Hematopoietic multipotent progenitor cell treated with erythropoietin and hydrocortisone succinate and interleukin-3 and kit ligand, for 17 days (in vitro differentiated cells): Measurements from ENCODE around the gene CD48.

Experiments used
- DNase-seq: peaks from one replicate; pipeline ENCODE4 v3.0.0-alpha.2; 2015; ENCODE audit warnings: low spot score

CD48 gene

DNA sequence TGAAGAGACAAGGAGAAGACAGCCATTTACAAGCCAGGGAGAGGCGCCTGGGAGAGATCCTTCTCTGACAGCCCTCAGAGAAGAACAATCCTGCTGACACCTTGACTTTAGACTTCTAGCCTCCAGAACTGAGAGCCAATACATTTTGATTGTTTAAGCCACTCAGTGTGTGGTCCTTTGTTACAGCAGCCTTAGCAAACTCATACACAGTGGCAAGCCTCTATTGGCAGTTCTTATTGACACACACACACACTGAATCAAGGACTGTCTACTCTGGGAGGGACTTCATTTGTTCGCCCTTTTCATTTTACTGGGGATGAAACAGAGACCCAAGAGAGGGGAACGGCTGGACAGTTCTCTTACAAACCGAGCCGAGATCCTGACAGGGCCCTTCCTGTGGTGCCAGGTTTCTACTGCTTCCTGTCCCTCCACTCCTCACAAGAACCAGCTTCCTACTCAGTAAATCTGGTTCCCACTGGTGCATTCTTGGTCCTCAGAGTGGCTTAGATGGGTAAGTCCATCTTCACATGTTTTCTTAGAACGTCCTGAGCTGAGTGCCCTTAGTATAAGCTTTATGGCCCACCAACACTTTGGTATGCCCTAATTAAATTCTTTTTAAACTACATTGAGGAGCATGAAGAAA, 79.5 kb downstream of the CD48 start:
- no peak for DNase-seq

DNA sequence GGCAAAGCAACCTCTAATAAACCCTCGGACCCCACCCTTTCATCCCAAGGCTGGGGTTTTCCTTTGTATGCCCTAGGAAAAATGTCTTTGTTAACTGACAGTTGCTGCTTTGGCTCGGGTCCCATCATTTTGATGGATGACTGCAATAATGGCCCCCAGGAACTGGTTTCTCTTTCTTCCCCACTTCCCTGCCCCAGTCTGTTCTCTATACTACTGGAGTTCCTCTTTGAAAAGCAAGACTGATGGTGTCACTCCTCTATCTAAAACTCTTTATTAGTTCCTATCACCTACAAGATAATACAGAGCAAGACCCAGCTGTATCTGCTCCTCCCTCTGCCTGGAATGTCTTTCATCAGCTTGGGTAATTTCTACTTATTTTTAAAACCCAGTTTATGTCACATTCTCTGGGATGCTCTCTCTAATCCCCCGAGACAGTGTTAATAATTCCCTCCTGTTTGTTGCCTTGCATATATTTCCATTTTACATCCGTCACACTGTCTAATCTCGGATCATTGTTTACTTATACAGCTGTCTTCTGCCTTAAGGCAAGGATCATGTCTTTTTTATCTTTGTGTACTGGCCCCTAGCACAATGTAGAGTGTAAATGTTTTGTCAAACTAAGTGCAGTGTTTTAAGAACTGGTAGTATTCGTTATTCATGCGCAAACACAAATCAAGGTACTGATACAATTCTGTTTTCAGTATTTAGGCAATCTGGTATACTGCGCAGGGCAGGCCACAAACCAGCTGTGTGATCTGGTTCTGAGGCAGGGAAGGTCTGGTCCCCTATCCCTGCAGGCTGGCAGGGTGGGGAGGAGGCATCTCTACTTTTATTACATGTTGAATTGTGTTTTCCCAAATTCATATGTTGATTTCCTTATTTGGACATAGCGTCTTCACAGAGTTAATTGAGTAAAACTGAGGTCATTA, 80.8 kb downstream of the CD48 start:
- DNase-seq, result no peak

DNA sequence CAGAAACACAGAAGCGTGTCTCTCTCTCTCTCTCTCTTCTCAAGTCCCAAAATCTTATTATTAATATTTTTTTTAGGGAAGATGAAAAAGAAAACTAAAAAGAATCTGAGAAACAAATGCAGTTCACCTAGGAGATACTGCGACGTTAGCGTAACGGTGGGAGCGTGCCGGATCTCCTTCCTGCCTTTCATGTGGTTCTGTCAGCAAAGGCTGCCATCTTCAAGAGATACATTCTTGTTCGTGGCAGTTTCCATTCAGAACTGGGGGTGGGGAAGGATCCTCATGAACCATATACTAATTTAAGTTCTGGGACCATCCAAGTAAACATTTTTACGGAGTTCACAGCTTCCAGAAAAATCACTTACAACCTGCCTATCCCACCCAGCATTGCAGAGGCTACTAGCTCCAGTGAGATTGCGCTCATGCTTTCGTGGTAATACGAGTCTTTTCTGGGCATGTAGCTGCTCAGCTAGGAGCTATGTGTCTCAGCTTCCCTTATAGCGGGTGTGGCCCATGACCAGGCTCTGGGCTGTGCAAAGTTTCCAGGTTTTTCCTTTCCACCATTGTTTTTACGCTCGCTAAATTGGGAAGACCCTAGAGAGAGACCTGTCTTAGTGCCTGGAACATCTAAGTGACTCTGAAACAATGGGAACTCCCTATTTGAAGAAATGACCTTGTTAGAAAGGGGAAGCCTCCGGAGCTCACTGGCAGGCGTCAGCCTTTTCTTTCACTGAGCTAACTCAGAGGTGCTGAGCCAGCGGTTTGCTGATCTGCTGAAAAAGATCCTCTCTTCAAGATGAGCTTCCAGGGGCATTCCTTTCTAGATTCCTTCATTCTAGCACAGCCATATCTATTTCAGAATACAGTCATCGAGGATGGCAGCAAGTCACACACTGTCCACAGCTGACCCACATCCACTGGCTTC, 82.1 kb downstream of the CD48 start:
- no peak for DNase-seq

DNA sequence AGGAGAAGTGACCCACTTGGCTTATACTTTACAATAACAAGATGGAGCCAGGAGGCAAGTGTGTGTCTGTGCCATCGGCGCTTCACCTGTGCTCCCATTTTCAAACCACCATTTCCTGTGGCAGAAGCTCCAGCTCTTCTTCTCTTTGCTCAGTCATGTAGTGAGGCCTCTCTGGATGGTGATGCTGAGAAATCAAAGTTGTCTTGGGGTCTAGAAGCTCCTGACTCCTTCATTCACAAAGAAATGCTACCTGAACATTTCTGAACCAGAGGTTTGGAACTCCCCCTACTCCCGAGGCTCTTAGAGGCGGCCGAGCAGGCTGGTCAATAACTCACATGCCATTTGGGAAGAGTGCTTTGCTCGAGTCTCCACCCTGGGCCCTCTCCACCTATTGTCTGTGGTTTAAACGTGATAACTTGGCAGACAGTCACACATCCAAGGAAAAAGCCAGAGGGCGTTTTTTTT, 82.8 kb downstream of the CD48 start:
- DNase-seq, result no peak
